ENCODE measurements around the gene LGALS12.
A peak's percentile ranks its signal among the peaks of the same experiment; 100 is the strongest.

The LGALS12 gene

GRCh38 chr11:63505857-63506528, at the start of gene LGALS12:
Gene LGALS12, plus strand, starts transcription at chr11:63506084. Its CDS starts 375 bp downstream, at chr11:63506459.
- DNase-seq: no peak

- DNase-seq: no peak
Measured at GRCh38 chr11:63459586-63459985, 46.3 kb upstream of the LGALS12 start.

GRCh38 chr11:63462137-63462536, 43.7 kb upstream of the LGALS12 start:
- no peak for DNase-seq

GRCh38 chr11:63470311-63470710, 35.6 kb upstream of the LGALS12 start:
- DNase-seq: no peak

- DNase-seq: no peak
Measured at GRCh38 chr11:63472372-63472771, 33.5 kb upstream of the LGALS12 start.

- no peak for DNase-seq
Measured at GRCh38 chr11:63476618-63477017, 29.3 kb upstream of the LGALS12 start.

GRCh38 chr11:63478896-63479295, 27.0 kb upstream of the LGALS12 start:
- peak; percentile 47 for DNase-seq

GRCh38 chr11:63480039-63480438, 25.8 kb upstream of the LGALS12 start:
- no peak for DNase-seq

GRCh38 chr11:63485777-63486176, 20.1 kb upstream of the LGALS12 start:
- DNase-seq: no peak

- no peak for DNase-seq
Measured at GRCh38 chr11:63488789-63489188, 17.1 kb upstream of the LGALS12 start.

GRCh38 chr11:63489879-63490278, 16.0 kb upstream of the LGALS12 start:
- DNase-seq: no peak

GRCh38 chr11:63490551-63491239, 15.2 kb upstream of the LGALS12 start, which contains the start of gene PLAAT5:
Gene PLAAT5, minus strand, starts transcription at chr11:63491167. Its CDS starts 133 bp downstream, at chr11:63491034.
- no peak for DNase-seq

GRCh38 chr11:63491240-63491587, 14.7 kb upstream of the LGALS12 start:
- no peak for DNase-seq

GRCh38 chr11:63491636-63492372, 14.1 kb upstream of the LGALS12 start:
- no peak for DNase-seq

- DNase-seq: no peak
Measured at GRCh38 chr11:63492441-63492840, 13.4 kb upstream of the LGALS12 start.

- no peak for DNase-seq
Measured at GRCh38 chr11:63493127-63493526, 12.8 kb upstream of the LGALS12 start.

- no peak for DNase-seq
Measured at GRCh38 chr11:63494975-63495374, 10.9 kb upstream of the LGALS12 start.

GRCh38 chr11:63499874-63500273, 6.0 kb upstream of the LGALS12 start:
- DNase-seq: no peak

GRCh38 chr11:63501236-63501635, 4.6 kb upstream of the LGALS12 start:
- DNase-seq: no peak

- no peak for DNase-seq
Measured at GRCh38 chr11:63502252-63502820, 3.5 kb upstream of the LGALS12 start.

- DNase-seq: no peak
Measured at GRCh38 chr11:63503492-63503891, 2.4 kb upstream of the LGALS12 start.

GRCh38 chr11:63504054-63504453, 1.8 kb upstream of the LGALS12 start:
- DNase-seq: no peak

GRCh38 chr11:63504933-63505586, 824 bp upstream of the LGALS12 start:
- no peak for DNase-seq
